Stimulated activated CD8-positive, alpha-beta memory T cell treated with anti-CD3 and anti-CD28 coated beads, Interleukin-15, amount 100 ng/mL, for 48 hours (primary cell): ENCODE measurements around the gene KLK10.

Experiments
- DNase-seq, 2 donors: peaks; one replicate each; pipeline ENCODE4 v3.0.0-alpha.2; 2020; ENCODE audit warnings: low read depth in 2 of 2

The KLK10 gene

DNA sequence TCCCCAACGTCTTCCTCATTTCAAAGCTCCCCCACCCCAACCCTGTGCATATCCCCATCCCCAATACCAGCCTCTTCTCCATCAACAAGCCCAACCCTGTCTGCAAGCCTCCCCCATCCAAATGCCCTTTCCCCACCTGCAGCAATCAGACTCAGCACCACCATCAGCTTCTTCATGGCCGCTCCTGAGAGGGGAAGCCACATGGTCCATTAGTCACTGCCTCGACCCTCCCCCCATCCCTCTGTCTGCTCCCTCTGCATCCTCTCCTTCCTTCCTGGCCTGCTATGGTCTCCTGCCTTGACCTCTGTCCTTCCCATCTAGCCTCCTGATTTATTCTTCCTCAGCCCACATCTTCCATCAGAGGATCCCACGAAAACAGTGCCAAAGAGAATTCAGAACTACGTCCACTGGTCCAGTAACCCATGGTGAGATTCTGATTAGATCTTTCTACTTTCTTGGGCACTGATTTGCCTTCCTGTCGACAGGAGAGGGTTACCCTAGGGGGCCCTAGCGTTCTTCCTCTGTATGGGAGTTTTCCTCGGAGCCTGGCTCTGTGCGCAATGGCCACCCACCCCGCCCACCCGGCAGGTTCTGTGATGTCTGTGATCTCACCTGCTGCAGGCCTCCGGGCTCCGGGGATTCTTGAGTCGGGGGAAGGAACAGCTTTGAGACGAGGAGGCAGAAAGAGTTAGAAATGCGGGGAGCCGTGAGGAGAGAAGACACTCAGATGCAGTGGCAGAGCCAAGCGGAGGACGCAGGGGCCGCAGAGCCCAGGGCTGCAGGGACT lies 51.4 kb downstream of the KLK10 start:
- DNase-seq: no peak

DNA sequence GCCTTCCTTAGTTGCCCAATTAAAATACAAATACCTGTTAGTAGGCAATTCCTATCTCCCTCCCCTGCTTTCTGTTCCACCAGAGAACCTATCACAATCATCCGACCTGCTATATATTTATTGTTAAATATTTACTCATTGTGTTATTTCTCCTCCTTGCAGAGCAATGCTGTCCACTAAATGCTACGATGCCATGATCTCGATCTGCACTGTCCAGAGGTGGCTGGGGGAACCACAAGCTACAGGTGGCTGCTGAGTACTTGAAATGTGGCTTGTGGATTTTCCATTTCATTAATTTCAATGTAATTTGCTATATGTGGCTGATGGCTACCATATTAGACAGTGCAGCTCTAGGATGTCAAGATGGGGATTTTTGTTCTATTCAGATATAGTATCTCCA lies 55.2 kb downstream of the KLK10 start:
- no peak for DNase-seq

DNA sequence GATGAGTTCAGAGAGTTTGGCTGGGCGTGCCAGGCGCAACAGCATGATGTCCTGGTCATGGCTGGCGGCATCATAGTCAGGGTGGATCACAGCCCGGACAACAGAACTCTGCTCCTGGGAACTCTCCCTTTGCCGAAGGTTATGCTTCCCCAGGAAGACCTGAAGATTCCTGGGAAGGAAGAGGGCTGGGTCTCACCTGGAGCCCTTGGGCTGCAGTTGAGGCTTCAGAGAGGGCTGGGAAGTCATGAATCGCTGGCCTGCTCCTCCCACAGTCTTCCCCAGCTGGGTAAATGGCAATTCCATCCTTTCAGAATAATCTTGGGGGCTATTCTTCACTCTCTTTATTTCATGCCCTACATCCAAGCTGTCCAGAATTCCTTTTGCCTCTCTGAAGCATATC lies 56.1 kb downstream of the KLK10 start:
- DNase-seq: no peak
